Fibroblast of skin of right quadriceps (primary cell): Measurements from ENCODE around the gene PCBP1.
A peak's percentile ranks its signal among the peaks of the same experiment; 100 is the strongest.
"Not testable (repeated sequence)": the region's sequence is repeated elsewhere in the genome, so short reads cannot be mapped to it uniquely, and the experiment has no call there.

Experiments used
- DNase-seq: peaks from one replicate; pipeline ENCODE4 v3.0.0-alpha.2; 2013

The PCBP1 gene

GRCh38 chr2:70086838-70087701 lies at the start of gene PCBP1:
Gene PCBP1, plus strand, starts transcription at chr2:70087477. Its CDS starts 267 bp downstream, at chr2:70087744.
- peak; percentile 96 for DNase-seq

GRCh38 chr2:70039366-70039765 lies 47.9 kb upstream of the PCBP1 start:
- no peak for DNase-seq

- peak; percentile 58 for DNase-seq
These were observed 45.6 kb upstream of the PCBP1 start for GRCh38 chr2:70041663-70042062.

- no peak for DNase-seq
These were observed 45.0 kb upstream of the PCBP1 start for GRCh38 chr2:70042246-70042645.

GRCh38 chr2:70043252-70043875 lies 43.9 kb upstream of the PCBP1 start:
- no peak for DNase-seq

- DNase-seq: no peak
These were observed 42.8 kb upstream of the PCBP1 start for GRCh38 chr2:70044290-70045040.

- no peak for DNase-seq
These were observed 41.9 kb upstream of the PCBP1 start for GRCh38 chr2:70045405-70045804.

- no peak for DNase-seq
These were observed 41.3 kb upstream of the PCBP1 start for GRCh38 chr2:70045932-70046331.

- DNase-seq: no peak
These were observed 40.7 kb upstream of the PCBP1 start for GRCh38 chr2:70046534-70046933.

- no peak for DNase-seq
These were observed 39.8 kb upstream of the PCBP1 start for GRCh38 chr2:70047451-70047850.

GRCh38 chr2:70049255-70049654 lies 38.0 kb upstream of the PCBP1 start:
- no peak for DNase-seq

- DNase-seq: no peak
These were observed 36.4 kb upstream of the PCBP1 start for GRCh38 chr2:70050631-70051425.

- DNase-seq: not testable (repeated sequence)
These were observed 32.0 kb upstream of the PCBP1 start for GRCh38 chr2:70055259-70055658.

- DNase-seq: no peak
These were observed 26.0 kb upstream of the PCBP1 start for GRCh38 chr2:70061317-70061716.

- no peak for DNase-seq
These were observed 25.0 kb upstream of the PCBP1 start for GRCh38 chr2:70062270-70062669.

- no peak for DNase-seq
These were observed 19.2 kb upstream of the PCBP1 start for GRCh38 chr2:70068119-70068518.

GRCh38 chr2:70069049-70069448 lies 18.2 kb upstream of the PCBP1 start:
- DNase-seq: no peak

- DNase-seq: peak; percentile 85
These were observed 16.6 kb upstream of the PCBP1 start for GRCh38 chr2:70070542-70071268.

- no peak for DNase-seq
These were observed 13.8 kb upstream of the PCBP1 start for GRCh38 chr2:70073493-70073892.

- DNase-seq: no peak
These were observed 8.9 kb upstream of the PCBP1 start for GRCh38 chr2:70078384-70078783.

- DNase-seq: no peak
These were observed 6.6 kb upstream of the PCBP1 start for GRCh38 chr2:70080610-70081200.

GRCh38 chr2:70081221-70081620 lies 6.1 kb upstream of the PCBP1 start:
- DNase-seq: no peak
